ENCODE results near the gene MOAP1.

MOAP1 gene

GRCh38 chr14:93207468-93208308 lies 23.0 kb upstream of the MOAP1 start:
- peak overlapping the region; percentile 85 for H3K4me2 ChIP-seq (ENCODE audit: low read length, poor library complexity, severe bottlenecking)
- H3K9me3 ChIP-seq (ENCODE audit: control insufficient read depth, low read length) = no peaks in the 10 kb centered on the region
- WGBS = under 1% methylated on average over 22 of the region's 23 CpGs
- peak overlapping the region in 1 of 2 experiments; percentile 47 for H3K4ac ChIP-seq (ENCODE audit: low read depth in 1 of 2, low read length in 2 of 2)
- H2BK15ac ChIP-seq (ENCODE audit: low read depth, poor library complexity, severe bottlenecking) = no peak overlapping the region
- H3K36me3 ChIP-seq (ENCODE audit: control insufficient read depth in 1 of 2, insufficient read depth in 2 of 2, low read depth in 1 of 2, low read length in 2 of 2) = peaks cover 0 to 18% of the 10 kb centered on the region in 2 experiments
- no peak overlapping the region for H2BK12ac ChIP-seq (ENCODE audit: low read length in 2 of 2)
- H3K9ac ChIP-seq (ENCODE audit: low read length) = peak overlapping the region; percentile 92
- no peak overlapping the region for H2BK5ac ChIP-seq (ENCODE audit: low read depth, low read length, poor library complexity, severe bottlenecking)
- H2AK5ac ChIP-seq (ENCODE audit: low read length, severe bottlenecking) = no peak overlapping the region
- peak; percentile 79 for DNase-seq
- no peak overlapping the region for H4K91ac ChIP-seq (ENCODE audit: low read length)
- H3K18ac ChIP-seq (ENCODE audit: low read depth in 1 of 2, low read length in 2 of 2) = peak overlapping the region in 1 of 2 experiments; percentile 42
- no peak overlapping the region for H2BK120ac ChIP-seq (ENCODE audit: low read depth, low read length)
- H2AFZ ChIP-seq (ENCODE audit: low read depth, low read length) = peak overlapping the region; percentile 74
- no peaks in the 10 kb centered on the region for H3K27me3 ChIP-seq (ENCODE audit: control insufficient read depth in 1 of 2, insufficient read depth in 1 of 2, low read length in 2 of 2)
- peak overlapping the region; percentile 69 to 98 for H3K4me3 ChIP-seq (ENCODE audit: insufficient read depth in 1 of 2, low read depth in 1 of 2, low read length in 2 of 2)
- peaks cover 19% of the 10 kb centered on the region for H3K79me1 ChIP-seq (replicated peaks; ENCODE audit: low read length, poor library complexity, severe bottlenecking)
- no peak overlapping the region for H3K23ac ChIP-seq (ENCODE audit: low read length in 2 of 2)
- peak overlapping the region; percentile 47 for H3K27ac ChIP-seq (ENCODE audit: low read length, poor library complexity, severe bottlenecking)
- H3K4me1 ChIP-seq (ENCODE audit: control insufficient read depth, insufficient read depth, low read depth, low read length) = peaks cover 5% of the 10 kb centered on the region
- peak overlapping the region; percentile 10 for H4K8ac ChIP-seq (ENCODE audit: low read length)
- no peak overlapping the region for H3K14ac ChIP-seq (ENCODE audit: low read length in 2 of 2)

- Histone ChIP-seq H3K23ac (ENCODE audit: low read length in 2 of 2) (no peak within 1 kb of the TSS), H4K8ac (ENCODE audit: low read length) (peak within 1 kb of the TSS; percentile 66), H3K27me3 (ENCODE audit: control insufficient read depth in 1 of 2, insufficient read depth in 1 of 2, low read length in 2 of 2) (no peaks in the 10 kb centered on the region), H3K14ac (ENCODE audit: low read length in 2 of 2) (peak within 1 kb of the TSS in 1 of 2 experiments; percentile 1), H2BK5ac (ENCODE audit: low read depth, low read length, poor library complexity, severe bottlenecking) (peak within 1 kb of the TSS; percentile 10), H3K9ac (ENCODE audit: low read length) (peak within 1 kb of the TSS; percentile 92), H3K4me1 (ENCODE audit: control insufficient read depth, insufficient read depth, low read depth, low read length) (peaks cover 5% of the 10 kb centered on the region), H2BK15ac (ENCODE audit: low read depth, poor library complexity, severe bottlenecking) (peak within 1 kb of the TSS; percentile 80), H3K4ac (ENCODE audit: low read depth in 1 of 2, low read length in 2 of 2) (peak within 1 kb of the TSS; percentile 53 to 57), H3K9me3 (ENCODE audit: control insufficient read depth, low read length) (no peaks in the 10 kb centered on the region), H4K91ac (ENCODE audit: low read length) (peak within 1 kb of the TSS; percentile 78), H3K4me2 (ENCODE audit: low read length, poor library complexity, severe bottlenecking) (peak within 1 kb of the TSS; percentile 85), H3K36me3 (ENCODE audit: control insufficient read depth in 1 of 2, insufficient read depth in 2 of 2, low read depth in 1 of 2, low read length in 2 of 2) (peaks cover 0 to 10% of the 10 kb centered on the region in 2 experiments), H3K4me3 (ENCODE audit: insufficient read depth in 1 of 2, low read depth in 1 of 2, low read length in 2 of 2) (peak within 1 kb of the TSS; percentile 75 to 98), H2BK120ac (ENCODE audit: low read depth, low read length) (no peak within 1 kb of the TSS), H2BK12ac (ENCODE audit: low read length in 2 of 2) (no peak within 1 kb of the TSS), H2AFZ (ENCODE audit: low read depth, low read length) (peak within 1 kb of the TSS; percentile 78), H3K18ac (ENCODE audit: low read depth in 1 of 2, low read length in 2 of 2) (peak within 1 kb of the TSS; percentile 42 to 95), H2AK5ac (ENCODE audit: low read length, severe bottlenecking) (no peak within 1 kb of the TSS), H3K27ac (ENCODE audit: low read length, poor library complexity, severe bottlenecking) (peak within 1 kb of the TSS; percentile 74), H3K79me1 (replicated peaks; ENCODE audit: low read length, poor library complexity, severe bottlenecking) (peaks cover 17% of the 10 kb centered on the region)
- peak; percentile 98 for DNase-seq
- WGBS = under 1% methylated on average over 57 of the region's 65 CpGs
Observed at GRCh38 chr14:93206793-93207467, 22.2 kb upstream of the MOAP1 start, which contains the start of the genes GON7 and UBR7. Gene GON7 (minus strand): TSS chr14:93207065. CDS start chr14:93207037, 28 bp downstream. Gene UBR7 (plus strand): TSS chr14:93207256. CDS start chr14:93207292, 36 bp downstream.

GRCh38 chr14:93201155-93201704 lies 16.5 kb upstream of the MOAP1 start:
- peaks cover 0 to 6% of the 10 kb centered on the region in 2 experiments for H3K36me3 ChIP-seq (ENCODE audit: control insufficient read depth in 1 of 2, insufficient read depth in 2 of 2, low read depth in 1 of 2, low read length in 2 of 2)
- no peak overlapping the region for H2BK12ac ChIP-seq (ENCODE audit: low read length in 2 of 2)
- no peak overlapping the region for H2AFZ ChIP-seq (ENCODE audit: low read depth, low read length)
- peaks cover 20% of the 10 kb centered on the region for H3K79me1 ChIP-seq (replicated peaks; ENCODE audit: low read length, poor library complexity, severe bottlenecking)
- no peak overlapping the region for H4K8ac ChIP-seq (ENCODE audit: low read length)
- no peaks in the 10 kb centered on the region for H3K27me3 ChIP-seq (ENCODE audit: control insufficient read depth in 1 of 2, insufficient read depth in 1 of 2, low read length in 2 of 2)
- H3K23ac ChIP-seq (ENCODE audit: low read length in 2 of 2) = no peak overlapping the region
- H3K9ac ChIP-seq (ENCODE audit: low read length) = no peak overlapping the region
- no peak overlapping the region for H4K91ac ChIP-seq (ENCODE audit: low read length)
- no peak overlapping the region for H2AK5ac ChIP-seq (ENCODE audit: low read length, severe bottlenecking)
- H2BK5ac ChIP-seq (ENCODE audit: low read depth, low read length, poor library complexity, severe bottlenecking) = no peak overlapping the region
- 98% methylated on average over 6 of the region's 7 CpGs for whole genome bisulfite sequencing
- no peak for DNase-seq
- H3K4me2 ChIP-seq (ENCODE audit: low read length, poor library complexity, severe bottlenecking) = no peak overlapping the region
- no peak overlapping the region for H3K27ac ChIP-seq (ENCODE audit: low read length, poor library complexity, severe bottlenecking)
- H3K14ac ChIP-seq (ENCODE audit: low read length in 2 of 2) = no peak overlapping the region
- H3K9me3 ChIP-seq (ENCODE audit: control insufficient read depth, low read length) = no peaks in the 10 kb centered on the region
- H2BK120ac ChIP-seq (ENCODE audit: low read depth, low read length) = no peak overlapping the region
- H3K18ac ChIP-seq (ENCODE audit: low read depth in 1 of 2, low read length in 2 of 2) = no peak overlapping the region
- peaks cover 5% of the 10 kb centered on the region for H3K4me1 ChIP-seq (ENCODE audit: control insufficient read depth, insufficient read depth, low read depth, low read length)
- no peak overlapping the region for H3K4ac ChIP-seq (ENCODE audit: low read depth in 1 of 2, low read length in 2 of 2)
- H2BK15ac ChIP-seq (ENCODE audit: low read depth, poor library complexity, severe bottlenecking) = no peak overlapping the region
- no peak overlapping the region for H3K4me3 ChIP-seq (ENCODE audit: insufficient read depth in 1 of 2, low read depth in 1 of 2, low read length in 2 of 2)

GRCh38 chr14:93200553-93200952 lies 15.9 kb upstream of the MOAP1 start:
- H3K4ac ChIP-seq (ENCODE audit: low read depth in 1 of 2, low read length in 2 of 2) = no peak overlapping the region
- H3K23ac ChIP-seq (ENCODE audit: low read length in 2 of 2) = no peak overlapping the region
- no peak overlapping the region for H3K18ac ChIP-seq (ENCODE audit: low read depth in 1 of 2, low read length in 2 of 2)
- no peak overlapping the region for H2BK5ac ChIP-seq (ENCODE audit: low read depth, low read length, poor library complexity, severe bottlenecking)
- no peak overlapping the region for H2BK15ac ChIP-seq (ENCODE audit: low read depth, poor library complexity, severe bottlenecking)
- H3K4me2 ChIP-seq (ENCODE audit: low read length, poor library complexity, severe bottlenecking) = no peak overlapping the region
- no peak overlapping the region for H2BK120ac ChIP-seq (ENCODE audit: low read depth, low read length)
- no peak overlapping the region for H4K8ac ChIP-seq (ENCODE audit: low read length)
- no peak overlapping the region for H3K14ac ChIP-seq (ENCODE audit: low read length in 2 of 2)
- H3K9me3 ChIP-seq (ENCODE audit: control insufficient read depth, low read length) = no peaks in the 10 kb centered on the region
- no peak overlapping the region for H3K27ac ChIP-seq (ENCODE audit: low read length, poor library complexity, severe bottlenecking)
- H3K4me1 ChIP-seq (ENCODE audit: control insufficient read depth, insufficient read depth, low read depth, low read length) = no peaks in the 10 kb centered on the region
- no peaks in the 10 kb centered on the region for H3K27me3 ChIP-seq (ENCODE audit: control insufficient read depth in 1 of 2, insufficient read depth in 1 of 2, low read length in 2 of 2)
- H2AK5ac ChIP-seq (ENCODE audit: low read length, severe bottlenecking) = no peak overlapping the region
- H3K79me1 ChIP-seq (replicated peaks; ENCODE audit: low read length, poor library complexity, severe bottlenecking) = peaks cover 18% of the 10 kb centered on the region
- no peak overlapping the region for H2BK12ac ChIP-seq (ENCODE audit: low read length in 2 of 2)
- peaks cover 0 to 6% of the 10 kb centered on the region in 2 experiments for H3K36me3 ChIP-seq (ENCODE audit: control insufficient read depth in 1 of 2, insufficient read depth in 2 of 2, low read depth in 1 of 2, low read length in 2 of 2)
- no peak overlapping the region for H3K9ac ChIP-seq (ENCODE audit: low read length)
- DNase-seq = no peak
- H3K4me3 ChIP-seq (ENCODE audit: insufficient read depth in 1 of 2, low read depth in 1 of 2, low read length in 2 of 2) = no peak overlapping the region
- 94% methylated on average over 5 of the region's 5 CpGs for WGBS
- H2AFZ ChIP-seq (ENCODE audit: low read depth, low read length) = no peak overlapping the region
- no peak overlapping the region for H4K91ac ChIP-seq (ENCODE audit: low read length)
